ENCODE data around the gene SEL1L2.
A peak's percentile ranks its signal among the peaks of the same experiment; 100 is the strongest.

The SEL1L2 gene

DNA sequence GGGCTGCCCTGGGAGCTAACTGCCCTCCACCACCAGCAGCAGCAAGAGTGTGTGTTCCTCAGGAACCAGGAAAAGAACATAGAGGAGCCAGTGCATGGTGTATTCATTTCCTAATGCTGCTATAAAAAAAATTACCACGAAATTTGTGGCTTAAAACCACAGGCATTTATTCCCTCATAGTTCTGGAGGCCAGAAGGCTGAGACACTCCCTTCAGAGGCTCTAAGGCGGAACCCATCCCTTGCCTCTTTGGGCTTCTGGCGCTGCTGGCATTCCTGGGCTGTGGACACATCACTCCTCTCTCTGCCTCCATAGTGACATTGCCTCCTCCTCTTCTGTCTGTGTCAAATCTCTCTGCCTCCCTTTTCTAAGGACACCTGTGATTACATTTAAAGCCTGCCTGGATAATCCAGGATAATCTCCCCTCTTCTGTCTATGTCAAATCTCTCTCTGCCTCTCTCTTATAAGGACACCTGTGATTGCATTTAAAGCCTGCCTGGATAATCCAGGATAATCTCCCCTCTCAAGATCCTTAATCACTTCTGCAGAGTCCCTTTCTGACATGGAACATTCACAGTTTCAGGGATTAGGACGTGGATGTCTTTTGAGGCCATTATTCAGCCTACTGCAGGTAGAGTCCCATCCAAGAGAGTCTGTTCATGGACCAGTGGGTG, 150.9 kb downstream of the SEL1L2 start:
- H3K4me3 ChIP-seq (ENCODE audit: low read length): no peak overlapping the region
- DNase-seq (ENCODE audit: low read depth, low spot score): no peak

DNA sequence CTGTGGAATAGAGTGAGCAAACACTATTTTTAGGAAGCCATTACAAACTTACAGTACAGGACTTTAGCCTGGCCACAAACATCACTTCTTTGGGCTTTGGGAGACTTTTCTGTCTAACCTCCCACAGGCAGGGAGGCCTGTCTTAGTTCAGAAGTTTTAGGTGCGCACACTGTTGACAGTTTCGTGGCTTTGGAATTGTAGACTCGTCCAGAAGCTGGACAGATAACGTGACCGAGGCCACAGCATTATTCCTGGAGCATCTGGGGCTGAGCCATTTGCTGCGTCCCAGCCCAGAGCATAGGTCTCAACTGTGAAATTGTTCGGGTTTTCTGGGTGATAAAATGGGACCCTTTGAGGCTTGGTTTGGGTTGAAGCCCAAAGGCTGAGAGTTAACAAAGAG, 151.8 kb downstream of the SEL1L2 start:
- no peak overlapping the region for H3K4me3 ChIP-seq (ENCODE audit: low read length)
- DNase-seq (ENCODE audit: low read depth, low spot score): no peak

DNA sequence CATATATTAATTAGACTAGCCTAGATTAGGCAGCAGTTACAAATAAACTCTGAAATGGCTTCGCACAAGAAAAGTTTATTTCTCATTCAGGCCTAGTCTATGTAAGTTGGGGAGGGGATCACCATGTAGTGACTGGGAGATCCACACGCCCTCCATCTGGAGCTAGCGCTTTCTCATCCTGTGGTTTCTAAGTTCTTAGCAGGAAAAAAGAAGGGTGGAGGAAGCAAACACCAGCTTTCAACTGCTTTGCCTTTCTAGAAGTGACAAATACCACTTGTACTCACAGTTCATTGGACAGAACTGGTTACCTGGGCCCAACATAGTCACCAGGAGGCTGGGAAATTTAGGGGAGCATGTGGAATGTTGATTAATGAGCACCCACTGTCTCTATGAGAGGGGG, 158.9 kb downstream of the SEL1L2 start:
- DNase-seq (ENCODE audit: low read depth, low spot score): no peak
- no peak overlapping the region for H3K4me3 ChIP-seq (ENCODE audit: low read length)

DNA sequence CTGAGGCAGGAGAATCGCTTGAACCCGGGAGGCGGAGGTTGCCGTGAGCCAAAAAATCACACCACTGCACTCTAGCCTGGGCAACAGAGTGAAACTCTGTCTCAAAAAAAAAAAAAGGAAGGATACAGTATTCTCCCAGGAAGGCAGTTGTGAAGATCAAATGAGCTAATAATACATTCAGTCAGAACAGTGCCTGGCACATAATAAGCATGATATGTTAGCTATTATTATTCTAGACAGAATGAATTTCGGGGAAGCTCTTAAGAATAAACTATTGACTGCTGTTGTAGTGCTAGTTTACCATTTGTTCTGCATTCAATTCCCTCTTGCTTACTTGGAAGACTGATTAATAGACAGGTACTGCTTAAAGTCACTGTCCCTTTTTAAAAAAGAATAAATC, 164.9 kb downstream of the SEL1L2 start:
- H3K4me3 ChIP-seq (ENCODE audit: low read length): no peak overlapping the region
- no peak for DNase-seq (ENCODE audit: low read depth, low spot score)

DNA sequence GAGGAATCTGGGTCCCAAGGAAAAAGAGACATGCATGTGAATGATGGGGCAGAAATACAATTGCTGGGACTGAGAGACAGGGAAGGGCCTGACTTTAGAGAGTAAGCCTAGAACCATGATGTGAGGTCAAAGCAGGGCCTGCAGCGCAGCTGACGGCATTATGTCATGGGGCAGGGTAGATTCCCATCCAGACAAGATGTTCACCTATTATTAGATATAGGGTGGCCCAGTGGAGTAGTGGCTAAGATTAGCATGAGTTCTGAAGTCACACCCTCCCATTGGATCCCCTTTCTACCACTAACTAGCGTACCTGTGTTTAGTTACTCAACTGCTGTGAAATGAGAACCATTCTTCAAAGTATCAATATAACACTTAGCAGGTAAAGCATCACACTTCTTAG, 166.0 kb downstream of the SEL1L2 start:
- DNase-seq (ENCODE audit: low read depth, low spot score): no peak
- no peak overlapping the region for H3K4me3 ChIP-seq (ENCODE audit: low read length)

DNA sequence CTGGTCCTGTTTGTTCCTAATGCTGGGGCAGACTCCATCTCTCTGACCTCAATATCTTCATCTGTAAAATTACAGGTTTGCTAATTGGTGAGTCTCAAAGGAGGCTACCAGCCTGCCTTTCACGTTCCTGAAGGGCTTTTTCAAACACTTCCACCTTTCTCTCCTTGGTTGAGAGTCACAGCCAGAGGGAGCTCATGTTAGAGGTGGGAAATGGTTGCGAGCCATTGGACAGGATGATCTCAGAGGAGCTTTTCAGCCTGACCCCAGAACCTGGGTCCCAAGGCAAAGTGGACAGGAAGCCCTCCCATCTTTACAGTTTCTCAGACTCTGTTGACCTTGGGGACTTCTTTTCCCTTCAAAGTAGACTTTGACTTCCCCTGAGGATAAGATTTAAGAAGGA, 168.0 kb downstream of the SEL1L2 start:
- no peak overlapping the region for H3K4me3 ChIP-seq (ENCODE audit: low read length)
- no peak for DNase-seq (ENCODE audit: low read depth, low spot score)

DNA sequence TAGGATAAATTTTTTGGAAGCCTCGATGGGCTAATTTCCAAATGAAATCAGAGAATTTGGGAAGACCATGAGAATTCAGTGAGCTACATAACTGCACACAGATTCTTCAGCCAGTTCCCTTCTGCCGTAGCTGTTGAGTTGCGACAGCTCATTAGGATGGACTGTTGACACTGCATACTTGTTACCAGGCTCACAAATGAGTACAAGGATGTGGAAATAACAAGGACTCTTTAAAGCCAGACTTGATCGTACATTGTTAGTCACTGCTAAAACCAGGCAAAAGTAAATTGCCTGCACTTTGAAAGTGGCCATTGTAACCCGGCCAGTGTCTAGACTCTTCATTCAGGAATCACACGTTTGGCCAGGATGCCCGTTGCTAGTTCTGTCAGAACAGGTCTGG, 168.5 kb downstream of the SEL1L2 start:
- DNase-seq (ENCODE audit: low read depth, low spot score): no peak
- no peak overlapping the region for H3K4me3 ChIP-seq (ENCODE audit: low read length)

DNA sequence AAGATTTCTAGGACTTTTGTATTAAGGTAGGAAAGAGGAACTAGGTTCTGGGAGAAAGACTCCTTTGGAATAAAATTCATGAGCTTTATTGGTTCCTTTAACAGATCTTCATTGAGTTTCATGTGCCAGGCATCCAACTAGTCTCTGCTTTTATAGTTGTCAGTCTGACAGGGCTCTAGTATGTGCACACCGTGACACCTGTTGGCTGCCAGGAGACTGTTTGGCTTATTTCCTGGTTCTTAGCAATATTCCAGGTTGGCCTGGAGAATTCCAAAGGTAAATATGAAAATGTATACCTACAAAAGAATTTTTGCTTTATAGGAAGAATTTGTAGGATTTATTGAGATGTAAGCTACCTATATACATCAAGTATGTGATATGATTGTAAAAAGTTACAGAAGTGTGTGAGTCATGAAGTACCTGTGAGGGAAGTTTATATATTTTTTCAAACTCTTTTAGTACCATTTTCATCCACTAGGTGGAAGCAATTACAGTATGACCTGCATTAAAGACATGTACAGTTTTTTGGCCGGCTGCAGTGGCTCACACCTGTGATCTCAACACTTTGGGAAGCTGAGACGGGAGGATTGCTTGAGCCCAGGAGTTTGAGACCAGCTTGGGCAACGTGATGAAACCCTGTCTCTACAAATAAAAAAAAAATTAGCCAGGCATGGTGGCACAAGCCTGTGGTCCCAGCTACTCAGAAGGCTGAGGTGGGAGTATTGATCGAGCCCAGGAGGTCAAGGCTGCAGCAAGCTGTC, 170.3 kb downstream of the SEL1L2 start:
- peak; percentile 67 for DNase-seq (ENCODE audit: low read depth, low spot score)
- no peak overlapping the region for H3K4me3 ChIP-seq (ENCODE audit: low read length)

DNA sequence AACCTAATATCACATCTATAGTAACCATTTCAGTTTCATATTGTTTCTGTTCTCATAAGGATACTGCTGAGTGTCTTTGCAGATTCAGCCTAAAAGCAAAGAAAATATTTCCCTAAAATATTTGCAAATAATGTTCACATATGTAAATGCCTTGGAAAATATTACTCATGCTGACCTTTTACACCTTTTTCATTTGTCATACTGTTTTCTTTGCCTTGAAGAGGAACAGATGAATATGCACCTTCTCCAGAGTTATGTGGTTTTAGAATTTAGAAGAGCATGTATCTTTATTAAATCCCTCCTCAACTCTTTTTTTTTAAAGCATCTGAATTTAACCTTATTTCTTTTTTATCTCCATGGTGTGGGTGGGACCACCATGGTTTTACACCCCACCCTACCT, 173.1 kb downstream of the SEL1L2 start:
- no peak for DNase-seq (ENCODE audit: low read depth, low spot score)
- H3K4me3 ChIP-seq (ENCODE audit: low read length): no peak overlapping the region

DNA sequence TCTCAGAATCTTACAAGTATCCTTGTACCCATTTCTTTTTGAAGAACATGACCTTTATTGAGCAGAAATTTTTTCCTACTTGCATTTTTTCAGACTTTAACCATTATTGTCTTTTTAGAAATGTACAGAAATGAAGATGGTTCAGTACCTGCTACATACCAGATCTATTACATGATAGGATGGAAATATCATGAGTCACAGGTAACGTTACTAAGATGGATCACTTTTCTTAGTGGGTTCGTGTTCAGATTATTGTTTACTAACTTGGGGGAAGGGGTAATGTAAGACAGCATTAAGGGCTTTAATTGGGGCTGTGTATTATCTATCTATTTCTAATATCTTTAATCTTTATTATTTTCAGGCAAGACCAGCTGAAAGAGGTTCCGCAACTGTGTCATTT, 173.7 kb downstream of the SEL1L2 start:
- H3K4me3 ChIP-seq (ENCODE audit: low read length): no peak overlapping the region
- DNase-seq (ENCODE audit: low read depth, low spot score): no peak

DNA sequence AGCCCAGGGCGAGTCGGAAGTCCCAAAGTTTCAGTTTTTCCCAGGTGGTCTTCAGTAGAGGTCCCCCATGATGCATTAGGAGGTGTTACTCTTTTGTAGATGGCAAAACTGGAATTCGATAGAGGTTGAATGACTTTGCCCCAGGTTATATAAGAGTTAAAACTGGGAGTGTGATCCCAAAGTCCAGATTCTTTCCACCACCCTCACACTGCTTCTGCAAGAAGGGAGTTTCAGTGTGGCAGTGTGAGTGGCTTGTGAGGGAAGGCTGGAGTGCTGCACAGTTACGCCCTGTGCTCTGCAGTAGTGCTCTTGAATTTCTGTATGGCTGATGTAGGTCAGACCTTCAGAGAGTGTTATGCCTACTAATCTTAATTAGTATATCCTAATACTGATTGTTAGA, 175.7 kb downstream of the SEL1L2 start:
- no peak for DNase-seq (ENCODE audit: low read depth, low spot score)
- H3K4me3 ChIP-seq (ENCODE audit: low read length): no peak overlapping the region

DNA sequence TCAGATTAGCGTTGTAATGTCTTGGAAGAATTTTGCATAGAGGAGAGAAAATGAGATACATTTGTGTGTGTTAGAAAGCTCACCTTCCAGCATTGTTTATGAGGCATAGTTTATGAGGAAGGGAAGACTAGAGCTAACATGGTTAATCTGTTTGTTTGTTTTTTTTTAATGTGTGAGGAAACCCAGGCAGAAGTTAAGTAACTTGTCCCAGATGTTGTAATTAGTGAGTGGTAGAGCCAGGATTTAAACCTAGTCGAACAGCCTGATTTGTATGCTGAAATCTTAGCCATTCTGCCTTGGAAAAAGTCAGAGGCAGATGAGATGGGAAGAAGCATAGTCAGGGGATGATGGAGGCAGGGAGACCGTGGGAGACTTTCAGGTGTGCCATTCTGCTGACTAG, 176.5 kb downstream of the SEL1L2 start:
- no peak overlapping the region for H3K4me3 ChIP-seq (ENCODE audit: low read length)
- no peak for DNase-seq (ENCODE audit: low read depth, low spot score)

DNA sequence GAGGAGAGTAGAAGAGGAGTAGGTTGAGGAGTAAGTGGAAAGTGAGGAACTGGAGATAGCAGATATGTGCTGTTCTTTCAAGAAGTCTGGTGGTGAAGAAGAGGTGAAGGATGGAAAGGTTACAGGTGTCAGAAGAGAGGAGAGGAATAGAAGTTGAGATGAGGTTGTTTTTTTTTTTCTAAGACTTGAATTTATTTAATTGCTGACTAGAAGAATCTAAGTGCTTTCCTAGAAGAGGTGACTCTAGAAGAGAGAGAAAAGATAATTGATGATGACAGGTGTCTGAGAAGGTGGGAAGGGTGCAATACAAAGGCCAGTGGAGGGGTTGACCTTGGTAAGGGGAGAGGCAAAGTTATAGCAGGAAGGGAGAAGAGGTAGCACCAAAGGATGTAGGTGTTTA, 180.0 kb downstream of the SEL1L2 start:
- DNase-seq (ENCODE audit: low read depth, low spot score): no peak

DNA sequence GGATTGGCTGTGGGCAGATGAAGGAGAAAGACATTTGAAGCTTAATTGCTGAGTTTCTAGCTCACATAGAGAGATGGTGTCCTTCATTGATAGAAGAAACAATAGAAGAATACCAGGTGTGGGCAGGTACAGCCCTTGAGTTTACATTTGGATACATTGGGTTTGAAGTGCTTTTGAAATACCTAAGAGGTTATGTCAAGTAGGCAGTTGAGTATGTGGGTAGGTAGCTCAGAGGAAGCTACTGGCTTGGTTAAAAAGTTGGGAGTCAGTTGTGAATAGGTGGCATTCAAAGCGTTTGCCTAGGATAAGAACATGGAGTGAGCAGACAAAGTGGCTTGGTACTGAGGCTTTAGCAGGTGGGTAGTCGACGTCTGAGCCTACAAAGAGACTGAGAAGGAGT, 180.6 kb downstream of the SEL1L2 start:
- H3K4me3 ChIP-seq (ENCODE audit: low read length): no peak overlapping the region
- no peak for DNase-seq (ENCODE audit: low read depth, low spot score)

More for the DNA sequence above, 180.0 kb downstream of the SEL1L2 start:
- no peak overlapping the region for H3K4me3 ChIP-seq (ENCODE audit: low read length)

DNA sequence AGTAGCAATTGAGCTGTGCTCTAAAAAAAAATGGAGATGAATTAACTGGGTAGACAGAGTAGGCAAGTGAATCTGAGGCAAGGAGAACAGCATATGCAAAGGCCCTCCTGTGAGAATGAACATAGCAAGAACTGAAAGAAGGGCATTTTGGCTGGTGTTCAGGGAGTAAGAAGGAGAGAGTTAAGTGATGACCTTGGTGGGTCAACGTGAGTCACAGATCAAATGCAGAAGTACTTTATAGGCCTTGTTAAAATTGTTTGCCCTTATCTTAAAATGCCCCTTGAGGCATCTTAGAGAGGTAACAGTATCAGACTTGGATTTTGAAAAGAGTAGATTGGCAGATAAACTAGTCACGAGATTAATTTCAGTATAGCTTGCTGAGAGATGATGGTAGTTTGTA, 181.0 kb downstream of the SEL1L2 start:
- H3K4me3 ChIP-seq (ENCODE audit: low read length): no peak overlapping the region
- no peak for DNase-seq (ENCODE audit: low read depth, low spot score)

DNA sequence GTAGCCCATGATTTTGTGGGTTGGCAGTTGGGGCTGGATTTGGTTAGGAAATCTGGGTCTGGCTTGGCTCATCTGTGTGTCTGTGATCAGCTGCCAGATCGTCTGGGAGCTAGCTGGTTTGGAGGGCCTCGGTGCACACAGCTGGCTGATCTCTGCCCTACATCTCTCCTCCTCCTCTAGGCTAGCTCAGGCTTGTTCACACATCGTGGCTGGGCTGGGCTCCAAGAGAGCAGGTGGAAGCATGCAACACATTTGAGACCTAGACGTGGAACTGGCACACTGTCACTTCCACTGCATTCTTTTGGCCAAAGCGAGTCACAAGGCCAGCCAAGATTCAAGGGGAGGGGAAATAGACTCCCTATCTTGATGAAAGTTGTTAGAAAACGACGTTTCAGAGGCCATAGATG, 189.7 kb downstream of the SEL1L2 start:
- H3K4me3 ChIP-seq (ENCODE audit: low read length): no peak overlapping the region
- DNase-seq (ENCODE audit: low read depth, low spot score): no peak

DNA sequence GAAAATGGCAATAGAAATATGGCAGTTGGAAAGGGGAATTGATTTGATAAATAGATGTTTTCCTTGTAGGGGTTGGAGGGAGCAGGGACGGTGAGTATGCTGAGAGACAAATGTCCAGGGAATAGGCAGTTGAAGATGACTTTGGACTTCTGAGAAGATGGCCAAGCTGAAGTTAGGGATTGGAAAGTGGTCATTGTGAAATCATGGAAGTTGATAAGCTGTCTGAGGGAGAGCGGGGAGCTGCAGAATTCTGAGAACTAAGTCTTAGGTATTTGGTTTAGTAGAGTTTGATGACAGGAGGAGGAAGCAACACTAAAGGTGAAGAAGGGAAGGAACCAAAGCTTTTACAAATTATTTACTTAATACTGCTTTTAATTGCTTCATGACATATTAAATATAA, 190.4 kb downstream of the SEL1L2 start:
- no peak for DNase-seq (ENCODE audit: low read depth, low spot score)
- H3K4me3 ChIP-seq (ENCODE audit: low read length): no peak overlapping the region

All from Jurkat, Clone E6-1 (cell line).